Subcutaneous abdominal adipose tissue (tissue), 5 donors: Measurements from ENCODE around the gene PURB.
"Not testable (repeated sequence)": the region's sequence is repeated elsewhere in the genome, so short reads cannot be mapped to it uniquely, and the experiment has no call there.

ENCODE experiments used
- H3K27ac ChIP-seq: one replicate; pipeline ENCODE4 v1.7.0; 2013; ENCODE audit warnings: low read depth, mild to moderate bottlenecking, inconsistent platforms, low read length, moderate library complexity
- H3K27me3 ChIP-seq, 5 donors: one replicate each; pipeline ENCODE4 v1.7.0; 2013; ENCODE audit warnings: low read length in 5 of 5, inconsistent platforms in 1 of 5; ENCODE audit not compliant: control insufficient read depth in 5 of 5, insufficient read depth in 4 of 5
- H3K36me3 ChIP-seq, 5 donors: one replicate each; pipeline ENCODE4 v1.7.0; 2013; ENCODE audit warnings: low read length in 5 of 5; ENCODE audit not compliant: control insufficient read depth in 5 of 5, insufficient read depth in 5 of 5
- H3K4me1 ChIP-seq, 5 donors: one replicate each; pipeline ENCODE4 v1.7.0; 2013; ENCODE audit warnings: low read length in 5 of 5, mild to moderate bottlenecking in 3 of 5, moderate library complexity in 1 of 5; ENCODE audit not compliant: control insufficient read depth in 5 of 5, insufficient read depth in 5 of 5
- H3K4me3 ChIP-seq, 5 donors: one replicate each; pipeline ENCODE4 v1.7.0; 2013; ENCODE audit warnings: low read length in 5 of 5, low read depth in 1 of 5
- H3K9ac ChIP-seq, 5 donors: one replicate each; pipeline ENCODE4 v1.7.0; 2013; ENCODE audit warnings: low read length in 5 of 5, mild to moderate bottlenecking in 4 of 5, moderate library complexity in 3 of 5
- H3K9me3 ChIP-seq, 5 donors: one replicate each; pipeline ENCODE4 v1.7.0; 2013; ENCODE audit warnings: low read length in 5 of 5; ENCODE audit not compliant: control insufficient read depth in 5 of 5
- donor health status: healthy.
- donor health status: healthy.
- donor health status: healthy.
- donor health status: healthy.
- donor health status: healthy.

The PURB gene

GRCh38 chr7:44885394-44886317, at the start of gene PURB:
Gene PURB (minus strand): TSS chr7:44885530. CDS start chr7:44885348, 182 bp downstream.
- Histone ChIP-seq H3K9ac (peak within 1 kb of the TSS; percentile 95 to 99 (median 97)), H3K27me3 (no peaks in the 10 kb centered on the region), H3K4me3 (peak within 1 kb of the TSS; percentile 88 to 94 (median 92)), H3K9me3 (no peaks in the 10 kb centered on the region), H3K36me3 (peaks cover 0 to 5% (median 0%) of the 10 kb centered on the region in 5 donors), H3K4me1 (peaks cover 12 to 51% (median 47%) of the 10 kb centered on the region in 5 donors), H3K27ac (peak within 1 kb of the TSS; percentile 100)

GRCh38 chr7:44935016-44935415, 49.7 kb upstream of the PURB start:
- no peak overlapping the region for H3K27ac ChIP-seq
- no peaks in the 10 kb centered on the region for H3K4me1 ChIP-seq
- no peak overlapping the region for H3K4me3 ChIP-seq
- no peaks in the 10 kb centered on the region for H3K9me3 ChIP-seq
- peaks cover 0 to 11% (median 5%) of the 10 kb centered on the region in 5 donors for H3K27me3 ChIP-seq
- H3K36me3 ChIP-seq = no peaks in the 10 kb centered on the region
- H3K9ac ChIP-seq = no peak overlapping the region

GRCh38 chr7:44934510-44934909, 49.2 kb upstream of the PURB start:
- H3K4me3 ChIP-seq, H3K9ac ChIP-seq, H3K27ac ChIP-seq, H3K4me1 ChIP-seq, H3K36me3 ChIP-seq, H3K9me3 ChIP-seq: not testable (repeated sequence)
- H3K27me3 ChIP-seq = peaks cover 0 to 11% (median 5%) of the 10 kb centered on the region in 5 donors

- H3K27me3 ChIP-seq = peaks cover 0 to 12% (median 2%) of the 10 kb centered on the region in 5 donors
- H3K9ac ChIP-seq = no peak overlapping the region
- no peaks in the 10 kb centered on the region for H3K9me3 ChIP-seq
- H3K4me3 ChIP-seq = no peak overlapping the region
- no peak overlapping the region for H3K27ac ChIP-seq
- no peaks in the 10 kb centered on the region for H3K36me3 ChIP-seq
- H3K4me1 ChIP-seq = no peaks in the 10 kb centered on the region
Measured at GRCh38 chr7:44930921-44931320, 45.6 kb upstream of the PURB start.

GRCh38 chr7:44922351-44922694, 37.0 kb upstream of the PURB start:
- Histone ChIP-seq H3K27me3 (peaks cover 0 to 2% (median 0%) of the 10 kb centered on the region in 5 donors), H3K4me3 (no peak overlapping the region), H3K36me3 (no peaks in the 10 kb centered on the region), H3K9me3 (no peaks in the 10 kb centered on the region), H3K9ac (no peak overlapping the region), H3K4me1 (peaks cover 0 to 3% (median 0%) of the 10 kb centered on the region in 5 donors), H3K27ac (no peak overlapping the region)

- Histone ChIP-seq H3K4me1 (peaks cover 0 to 3% (median 0%) of the 10 kb centered on the region in 5 donors), H3K27me3 (peaks cover 0 to 2% (median 0%) of the 10 kb centered on the region in 5 donors), H3K9me3 (no peaks in the 10 kb centered on the region), H3K36me3 (no peaks in the 10 kb centered on the region), H3K27ac (no peak overlapping the region), H3K4me3 (no peak overlapping the region), H3K9ac (no peak overlapping the region)
Measured at GRCh38 chr7:44921607-44922350, 36.4 kb upstream of the PURB start.

GRCh38 chr7:44920119-44920518, 34.8 kb upstream of the PURB start:
- Histone ChIP-seq H3K4me3 (no peak overlapping the region), H3K36me3 (no peaks in the 10 kb centered on the region), H3K27ac (no peak overlapping the region), H3K9me3 (no peaks in the 10 kb centered on the region), H3K9ac (no peak overlapping the region), H3K27me3 (no peaks in the 10 kb centered on the region), H3K4me1 (peaks cover 0 to 3% (median 0%) of the 10 kb centered on the region in 5 donors)

GRCh38 chr7:44918029-44918428, 32.7 kb upstream of the PURB start:
- H3K27ac ChIP-seq = no peak overlapping the region
- H3K27me3 ChIP-seq = no peaks in the 10 kb centered on the region
- no peaks in the 10 kb centered on the region for H3K36me3 ChIP-seq
- H3K4me3 ChIP-seq = no peak overlapping the region
- peaks cover 0 to 11% (median 6%) of the 10 kb centered on the region in 5 donors for H3K4me1 ChIP-seq
- no peak overlapping the region for H3K9ac ChIP-seq
- H3K9me3 ChIP-seq = no peaks in the 10 kb centered on the region

GRCh38 chr7:44917465-44917864, 32.1 kb upstream of the PURB start:
- no peaks in the 10 kb centered on the region for H3K9me3 ChIP-seq
- H3K9ac ChIP-seq = no peak overlapping the region
- peaks cover 4 to 16% (median 10%) of the 10 kb centered on the region in 5 donors for H3K4me1 ChIP-seq
- H3K27ac ChIP-seq = no peak overlapping the region
- H3K4me3 ChIP-seq = no peak overlapping the region
- no peaks in the 10 kb centered on the region for H3K36me3 ChIP-seq
- H3K27me3 ChIP-seq = no peaks in the 10 kb centered on the region
